ENCODE results near the gene OR52I2.

DNA sequence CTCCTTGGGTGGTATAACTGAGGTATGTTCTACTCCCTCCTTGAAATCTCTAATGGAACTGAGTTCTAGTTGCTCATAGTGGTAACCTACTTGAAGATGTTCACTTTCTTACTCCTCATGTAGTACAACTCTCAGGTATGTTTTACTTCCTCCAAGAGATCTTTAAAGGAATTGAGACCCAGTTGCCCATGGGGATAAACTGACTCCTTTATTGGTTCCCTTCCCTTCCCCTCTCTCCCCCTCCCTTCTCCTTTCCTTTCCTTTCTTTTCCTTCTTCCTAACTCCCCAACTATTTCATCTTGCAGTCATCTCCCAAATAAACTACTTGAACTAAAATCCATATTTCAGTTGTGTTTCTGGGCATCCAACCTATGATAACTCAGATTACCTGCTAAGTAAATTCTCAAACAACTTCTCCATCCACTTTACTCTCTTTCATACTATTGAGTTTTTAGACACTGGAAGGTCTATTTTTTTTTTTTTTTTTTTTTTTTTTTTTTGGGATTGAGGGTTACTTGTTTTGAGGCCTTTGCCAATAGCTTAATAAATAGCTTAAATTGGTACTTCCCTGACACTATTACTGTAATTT, 34.4 kb downstream of the OR52I2 start:
- TF ChIP-seq POLR2A (IDR thresholded peaks at IDR 0.05) (no peak), POLR2AphosphoS5 (IDR thresholded peaks at IDR 0.05) (no peak), CTCF (IDR thresholded peaks at IDR 0.05) (no peak), EP300 (IDR thresholded peaks at IDR 0.05) (no peak)
